Loucy (cell line): Measurements from ENCODE around the gene SRBD1.

ENCODE experiments used
- H2AFZ ChIP-seq: fragments of 200-600 bp; sonication (generic); 2 replicates; pipeline ENCODE4 v1.6.0; 2016; ENCODE audit warnings: antibody characterized with exemption, mild to moderate bottlenecking, low read length, moderate library complexity
- H3F3A ChIP-seq: fragments of 200-600 bp; 2 replicates; pipeline ENCODE4 v1.6.0; 2016; ENCODE audit warnings: antibody characterized with exemption, low read depth, mild to moderate bottlenecking
- H3K27me3 ChIP-seq: fragments of 200-600 bp; sonication (generic); 2 replicates; pipeline ENCODE4 v1.6.1; 2014; ENCODE audit warnings: low read length, mild to moderate bottlenecking; ENCODE audit not compliant: insufficient read depth, poor library complexity, severe bottlenecking
- H3K36me3 ChIP-seq: fragments of 200-600 bp; sonication (generic); 2 replicates; pipeline ENCODE4 v1.6.1; 2016; ENCODE audit warnings: low read length; ENCODE audit not compliant: insufficient read depth
- H3K4me1 ChIP-seq: fragments of 200-600 bp; sonication (generic); 2 replicates; pipeline ENCODE4 v1.5.1; 2014; ENCODE audit warnings: low read length, mild to moderate bottlenecking; ENCODE audit not compliant: insufficient read depth, poor library complexity, severe bottlenecking
- H3K4me2 ChIP-seq: fragments of 200-600 bp; sonication (generic); 2 replicates; pipeline ENCODE4 v1.6.0; 2014; ENCODE audit warnings: antibody characterized with exemption, low read length, low read depth, mild to moderate bottlenecking; ENCODE audit not compliant: poor library complexity, severe bottlenecking
- H3K4me3 ChIP-seq: fragments of 200-600 bp; sonication (generic); 2 replicates; pipeline ENCODE4 v1.5.1; 2014; ENCODE audit warnings: low read length, mild to moderate bottlenecking, mixed read lengths; ENCODE audit not compliant: poor library complexity, severe bottlenecking
- H3K79me2 ChIP-seq: fragments of 200-600 bp; sonication (generic); 2 replicates; pipeline ENCODE4 v1.6.1; 2014; ENCODE audit warnings: low read length; ENCODE audit not compliant: insufficient read depth
- H3K9ac ChIP-seq: fragments of 200-600 bp; sonication (generic); 2 replicates; pipeline ENCODE4 v1.6.0; 2014; ENCODE audit warnings: mild to moderate bottlenecking, low read depth, low read length, moderate library complexity; ENCODE audit not compliant: poor library complexity, severe bottlenecking
- H3K9me2 ChIP-seq: fragments of 200-600 bp; sonication (generic); replicated peaks from 2 replicates; pipeline ENCODE4 v1.6.1; 2016; ENCODE audit warnings: low read depth, low read length, mixed read lengths
- H3K9me3 ChIP-seq: fragments of 200-600 bp; sonication (generic); 2 replicates; pipeline ENCODE4 v1.6.1; 2014; ENCODE audit warnings: mild to moderate bottlenecking, antibody characterized with exemption, low read length, low read depth; ENCODE audit not compliant: insufficient read depth
- H4K20me1 ChIP-seq: fragments of 200-600 bp; sonication (generic); 2 replicates; pipeline ENCODE4 v1.6.0; 2014; ENCODE audit warnings: antibody characterized with exemption, low read length, mild to moderate bottlenecking; ENCODE audit not compliant: insufficient read depth, poor library complexity, severe bottlenecking
- EZH2phosphoT487 ChIP-seq: fragments of 200-600 bp; IDR thresholded peaks from 2 replicates; pipeline ENCODE4 v1.6.1; 2018; ENCODE audit warnings: antibody characterized with exemption, mild to moderate bottlenecking, moderate library complexity, borderline replicate concordance
- TF ChIP-seq, protein P1 (sequence below): fragments of 200-600 bp; sonication (generic); conservative IDR thresholded peaks from 2 replicates; pipeline ENCODE4 v1.5.1; 2014; ENCODE audit warnings: mild to moderate bottlenecking, antibody characterized with exemption, low read length

SRBD1 gene

GRCh38 chr2:45612731-45613130 is 1.7 kb upstream of the SRBD1 start:
- no peaks in the 10 kb centered on the region for H3K36me3 ChIP-seq
- no peaks in the 10 kb centered on the region for H3K9me3 ChIP-seq
- no peak overlapping the region for H3K4me3 ChIP-seq
- no peaks in the 10 kb centered on the region for H3K27me3 ChIP-seq
- TF ChIP-seq, protein P1, sequence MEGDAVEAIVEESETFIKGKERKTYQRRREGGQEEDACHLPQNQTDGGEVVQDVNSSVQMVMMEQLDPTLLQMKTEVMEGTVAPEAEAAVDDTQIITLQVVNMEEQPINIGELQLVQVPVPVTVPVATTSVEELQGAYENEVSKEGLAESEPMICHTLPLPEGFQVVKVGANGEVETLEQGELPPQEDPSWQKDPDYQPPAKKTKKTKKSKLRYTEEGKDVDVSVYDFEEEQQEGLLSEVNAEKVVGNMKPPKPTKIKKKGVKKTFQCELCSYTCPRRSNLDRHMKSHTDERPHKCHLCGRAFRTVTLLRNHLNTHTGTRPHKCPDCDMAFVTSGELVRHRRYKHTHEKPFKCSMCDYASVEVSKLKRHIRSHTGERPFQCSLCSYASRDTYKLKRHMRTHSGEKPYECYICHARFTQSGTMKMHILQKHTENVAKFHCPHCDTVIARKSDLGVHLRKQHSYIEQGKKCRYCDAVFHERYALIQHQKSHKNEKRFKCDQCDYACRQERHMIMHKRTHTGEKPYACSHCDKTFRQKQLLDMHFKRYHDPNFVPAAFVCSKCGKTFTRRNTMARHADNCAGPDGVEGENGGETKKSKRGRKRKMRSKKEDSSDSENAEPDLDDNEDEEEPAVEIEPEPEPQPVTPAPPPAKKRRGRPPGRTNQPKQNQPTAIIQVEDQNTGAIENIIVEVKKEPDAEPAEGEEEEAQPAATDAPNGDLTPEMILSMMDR: no peak
- no peak for TF ChIP-seq EZH2phosphoT487
- no peak overlapping the region for H3K9ac ChIP-seq
- H2AFZ ChIP-seq: no peak overlapping the region
- H3K79me2 ChIP-seq: peaks cover 28% of the 10 kb centered on the region
- H3K4me2 ChIP-seq: no peak overlapping the region
- peaks cover 5% of the 10 kb centered on the region for H4K20me1 ChIP-seq
- H3F3A ChIP-seq: no peaks in the 10 kb centered on the region
- peaks cover 28% of the 10 kb centered on the region for H3K4me1 ChIP-seq
- no peaks in the 10 kb centered on the region for H3K9me2 ChIP-seq

- H3K9ac ChIP-seq: no peak overlapping the region
- H3K4me3 ChIP-seq: no peak overlapping the region
- H3K4me2 ChIP-seq: peak overlapping the region; percentile 99
- H3K9me2 ChIP-seq: no peaks in the 10 kb centered on the region
- no peak for TF ChIP-seq EZH2phosphoT487
- TF ChIP-seq, protein P1: no peak
- H2AFZ ChIP-seq: no peak overlapping the region
- H4K20me1 ChIP-seq: peaks cover 5% of the 10 kb centered on the region
- no peaks in the 10 kb centered on the region for H3K27me3 ChIP-seq
- peaks cover 33% of the 10 kb centered on the region for H3K79me2 ChIP-seq
- H3F3A ChIP-seq: no peaks in the 10 kb centered on the region
- no peaks in the 10 kb centered on the region for H3K36me3 ChIP-seq
- H3K4me1 ChIP-seq: peaks cover 32% of the 10 kb centered on the region
- H3K9me3 ChIP-seq: no peaks in the 10 kb centered on the region
Observed at GRCh38 chr2:45612285-45612684, 1.2 kb upstream of the SRBD1 start.

DNA sequence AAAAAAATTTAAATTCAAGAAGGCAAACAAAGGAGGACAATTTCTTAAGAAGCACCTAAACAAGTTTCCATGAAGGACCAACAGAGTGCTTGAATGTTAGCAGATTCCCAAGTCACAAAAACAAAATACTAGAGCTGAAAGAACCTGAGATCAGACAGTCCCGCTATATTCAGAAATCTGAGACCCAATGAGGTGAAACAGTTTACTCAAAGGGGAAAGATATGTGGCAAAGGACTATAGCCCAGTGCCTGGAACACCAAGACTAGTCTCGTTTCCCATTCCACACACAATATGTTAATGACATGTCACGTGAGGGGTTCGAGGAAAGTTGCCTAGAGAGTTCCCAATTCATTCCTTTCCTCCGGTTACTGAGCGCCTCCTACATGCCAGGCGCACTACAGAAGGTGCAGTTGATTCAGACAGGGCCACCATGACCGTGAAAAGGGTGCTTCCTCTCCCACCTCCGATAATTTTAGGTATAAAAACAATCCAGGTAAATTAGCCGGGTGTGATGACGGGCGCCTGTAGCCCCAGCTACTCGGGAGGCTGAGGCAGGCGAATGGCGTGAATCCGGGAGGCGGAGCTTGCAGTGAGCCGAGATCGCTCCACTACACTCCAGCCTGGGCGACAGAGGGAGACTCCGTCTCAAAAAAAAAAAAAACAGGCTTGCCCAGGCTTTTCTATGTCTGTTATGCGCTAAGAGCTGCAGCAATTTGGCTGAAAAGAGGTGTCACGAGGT is 617 bp downstream of the SRBD1 start:
- Histone ChIP-seq H4K20me1 (peaks cover 5% of the 10 kb centered on the region), H3K36me3 (no peaks in the 10 kb centered on the region), H3K4me1 (peaks cover 32% of the 10 kb centered on the region), H3K27me3 (no peaks in the 10 kb centered on the region), H3F3A (no peaks in the 10 kb centered on the region), H2AFZ (peak overlapping the region; percentile 86), H3K9me3 (no peaks in the 10 kb centered on the region), H3K4me3 (peak overlapping the region; percentile 82), H3K79me2 (peaks cover 43% of the 10 kb centered on the region), H3K4me2 (peak overlapping the region; percentile 99), H3K9ac (peak overlapping the region; percentile 92), H3K9me2 (no peaks in the 10 kb centered on the region)
- no peak for TF ChIP-seq EZH2phosphoT487
- TF ChIP-seq, protein P1: peak; percentile 54
